ENCODE measurements around the gene SLC2A3. TPM values are rescaled to one million over a fixed set of nuclear protein-coding genes. Genes with fewer than 3 reads are reported as not detected.
"Not testable (repeated sequence)": the region's sequence is repeated elsewhere in the genome, so short reads cannot be mapped to it uniquely, and the experiment has no call there.

The SLC2A3 gene
- total RNA-seq, 4 donors from 2014 or later: 11.5 to 46.6 (median 12.8) TPM

DNA sequence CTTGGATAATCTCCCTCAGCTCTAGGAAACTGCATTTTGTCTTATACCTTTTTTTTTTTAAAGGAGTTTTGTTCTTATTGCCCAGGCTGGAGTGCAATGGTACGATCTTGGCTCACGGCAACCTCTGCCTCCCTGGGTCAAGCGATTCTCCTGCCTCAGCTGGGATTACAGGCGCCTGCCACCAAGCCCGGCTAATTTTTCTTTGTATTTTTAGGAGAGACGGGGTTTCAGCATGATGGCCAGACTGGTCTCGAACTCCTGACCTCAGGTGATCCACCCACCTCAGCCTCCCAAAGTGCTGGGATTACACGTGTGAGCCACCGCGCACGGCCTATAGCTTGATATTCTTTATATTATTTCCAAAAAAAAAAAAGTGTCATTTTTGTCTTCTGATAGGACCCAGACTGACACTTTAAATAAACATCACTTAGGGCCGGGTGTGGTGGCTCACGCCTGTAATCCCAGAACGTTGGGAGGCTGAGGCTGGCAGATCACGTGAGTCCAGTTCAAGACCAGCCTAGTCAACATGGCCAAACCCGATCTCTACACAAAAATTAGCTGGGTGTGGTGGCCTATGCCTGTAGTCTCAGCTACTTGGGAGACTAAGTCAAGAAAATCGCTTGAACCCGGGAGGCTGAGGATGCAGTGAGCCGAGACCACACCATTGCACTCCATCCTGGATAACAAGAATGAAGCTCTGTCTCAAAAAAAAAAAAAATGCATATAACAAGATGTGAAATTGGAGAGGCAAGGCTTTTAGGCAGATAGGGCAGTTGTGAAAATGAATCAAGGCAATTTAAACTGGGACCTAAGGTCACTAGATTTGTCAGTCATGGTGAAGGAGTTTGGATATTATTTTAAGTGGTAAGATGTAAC is 18.4 kb downstream of the SLC2A3 start:
- Histone ChIP-seq H3K36me3 (peaks cover 0 to 47% of the 10 kb centered on the region in 2 donors), H3K27ac (no peak overlapping the region), H3K27me3 (peaks cover 6% of the 10 kb centered on the region), H3K4me1 (peaks cover 0 to 5% (median 0%) of the 10 kb centered on the region in 3 donors), H3K4me3 (no peak overlapping the region), H3K9me3 (no peaks in the 10 kb centered on the region)
- ATAC-seq: no peak
- no peak for TF ChIP-seq CTCF (IDR thresholded peaks at IDR 0.05)
- no peak for TF ChIP-seq POLR2AphosphoS5 (IDR thresholded peaks at IDR 0.05)
- TF ChIP-seq EP300 (IDR thresholded peaks at IDR 0.05): no peak
- TF ChIP-seq POLR2A (IDR thresholded peaks at IDR 0.05): no peak
- WGBS, 2 donors (ENCODE audit: low coverage in 1 of 2): 93 to 100% methylated on average over 1 to 13 of the region's 19 CpGs

DNA sequence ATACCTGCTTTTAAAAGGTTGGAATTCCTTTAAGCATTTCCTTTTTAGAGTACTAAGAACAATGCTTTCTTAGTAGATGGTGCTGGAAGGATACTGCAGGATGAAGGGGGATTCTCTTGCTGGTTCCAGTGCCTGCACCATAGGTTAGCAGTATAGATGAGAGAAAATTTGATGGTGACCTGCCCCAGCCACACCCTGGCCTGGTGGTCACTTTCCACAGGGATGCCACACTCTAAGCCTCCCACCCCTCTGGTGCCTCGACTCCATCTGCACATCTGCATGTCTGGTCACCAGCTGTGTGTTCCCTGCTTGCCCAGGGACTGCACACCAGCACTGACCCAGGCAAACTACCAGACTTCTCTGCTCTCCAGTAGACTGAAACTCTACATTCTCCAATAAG is 19.1 kb downstream of the SLC2A3 start:
- Histone ChIP-seq H3K27ac (no peak overlapping the region), H3K4me3 (no peak overlapping the region), H3K36me3 (peaks cover 0 to 40% of the 10 kb centered on the region in 2 donors), H3K9me3 (no peaks in the 10 kb centered on the region), H3K4me1 (peaks cover 0 to 5% (median 0%) of the 10 kb centered on the region in 3 donors), H3K27me3 (peaks cover 6% of the 10 kb centered on the region)
- WGBS, 2 donors (ENCODE audit: low coverage in 1 of 2): 44 to 67% methylated on average over 1 of the region's 1 CpG
- no peak for TF ChIP-seq CTCF (IDR thresholded peaks at IDR 0.05)
- no peak for TF ChIP-seq POLR2AphosphoS5 (IDR thresholded peaks at IDR 0.05)
- no peak for TF ChIP-seq EP300 (IDR thresholded peaks at IDR 0.05)
- TF ChIP-seq POLR2A (IDR thresholded peaks at IDR 0.05): no peak
- no peak for ATAC-seq

DNA sequence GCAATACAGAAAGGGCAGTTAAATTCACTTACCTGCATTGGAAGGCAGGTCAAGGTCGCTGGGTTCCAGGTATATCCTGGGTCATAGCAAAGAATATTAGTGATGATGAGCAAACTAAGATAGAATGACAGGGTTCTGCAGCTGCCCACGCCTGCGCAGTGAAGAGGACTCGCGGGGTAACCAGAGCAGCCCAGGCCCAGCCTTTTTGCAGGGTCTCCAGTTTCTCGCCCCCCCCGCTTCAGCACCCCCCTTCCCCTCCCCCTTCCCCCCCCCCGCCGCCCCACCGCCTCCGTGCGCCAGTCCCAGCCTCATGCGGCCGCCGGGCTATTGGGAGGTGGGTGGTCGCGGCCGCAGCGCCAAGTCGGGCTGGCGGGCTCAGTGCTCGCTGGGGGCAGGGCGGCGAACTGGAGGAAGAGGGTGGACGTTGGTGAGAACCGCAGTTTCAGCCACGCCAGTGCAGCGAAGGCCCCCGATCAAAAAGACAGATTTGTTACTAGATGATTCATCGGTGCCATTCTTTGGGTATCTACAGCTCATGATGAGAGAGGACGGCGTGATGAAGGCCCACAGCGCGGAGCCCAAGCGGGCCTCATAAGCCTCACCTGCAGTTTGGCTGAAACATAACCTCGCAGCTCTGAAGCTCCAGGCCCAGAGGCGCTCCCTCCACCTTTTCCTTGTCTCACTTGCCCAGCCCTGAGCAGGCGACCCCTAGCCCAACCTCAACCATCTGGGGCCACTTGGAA is 20.2 kb downstream of the SLC2A3 start:
- TF ChIP-seq POLR2A (IDR thresholded peaks at IDR 0.05) (no peak), POLR2AphosphoS5 (IDR thresholded peaks at IDR 0.05) (no peak), EP300 (IDR thresholded peaks at IDR 0.05) (no peak), CTCF (IDR thresholded peaks at IDR 0.05) (no peak)
- no peaks in the 10 kb centered on the region for H3K9me3 ChIP-seq
- ATAC-seq: no peak
- H3K27ac ChIP-seq: no peak overlapping the region
- WGBS, 2 donors (ENCODE audit: low coverage in 1 of 2): 20 to 44% methylated on average over 1 to 9 of the region's 38 CpGs
- peaks cover 0 to 5% (median 0%) of the 10 kb centered on the region in 3 donors for H3K4me1 ChIP-seq
- H3K27me3 ChIP-seq: peaks cover 6% of the 10 kb centered on the region
- H3K4me3 ChIP-seq: peak overlapping the region in 1 of 2 donors; percentile 29
- H3K36me3 ChIP-seq: peaks cover 0 to 29% of the 10 kb centered on the region in 2 donors

GRCh38 chr12:7910106-7910505 is 25.9 kb downstream of the SLC2A3 start:
- 79 to 82% methylated on average over 5 of the region's 7 CpGs for WGBS, 2 donors (ENCODE audit: low coverage in 1 of 2)
- H3K9me3 ChIP-seq, H3K27ac ChIP-seq, H3K27me3 ChIP-seq, H3K36me3 ChIP-seq, H3K4me3 ChIP-seq, ATAC-seq, H3K4me1 ChIP-seq: not testable (repeated sequence)

DNA sequence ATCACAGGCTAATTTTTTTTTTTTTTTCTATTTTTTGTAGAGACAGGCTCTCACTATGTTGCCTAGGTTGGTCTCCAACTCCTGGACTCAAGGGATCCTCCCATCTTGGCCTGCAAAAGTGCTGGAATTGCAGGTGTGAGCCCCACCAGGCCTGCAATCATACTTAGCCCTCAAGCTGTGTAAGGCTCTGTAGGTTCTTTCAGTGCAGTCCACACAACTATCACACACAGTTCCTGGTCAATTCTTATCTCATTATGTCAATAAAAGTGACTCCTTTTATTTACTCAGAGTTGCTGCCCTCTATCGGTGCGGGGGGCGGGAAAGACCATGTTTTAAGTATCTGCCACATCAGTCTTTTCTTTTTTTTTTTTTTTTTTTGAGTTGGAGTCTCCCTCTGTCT is 29.0 kb downstream of the SLC2A3 start:
- Histone ChIP-seq H3K4me3 (no peak overlapping the region), H3K27ac (no peak overlapping the region), H3K27me3 (no peaks in the 10 kb centered on the region), H3K4me1 (peaks cover 0 to 8% (median 0%) of the 10 kb centered on the region in 3 donors), H3K9me3 (no peaks in the 10 kb centered on the region), H3K36me3 (no peaks in the 10 kb centered on the region)
- 36 to 38% methylated on average over 3 of the region's 3 CpGs for WGBS, 2 donors (ENCODE audit: low coverage in 1 of 2)
- TF ChIP-seq CTCF (IDR thresholded peaks at IDR 0.05) (no peak), POLR2AphosphoS5 (IDR thresholded peaks at IDR 0.05) (no peak), EP300 (IDR thresholded peaks at IDR 0.05) (no peak), POLR2A (IDR thresholded peaks at IDR 0.05) (no peak)
- ATAC-seq: no peak

DNA sequence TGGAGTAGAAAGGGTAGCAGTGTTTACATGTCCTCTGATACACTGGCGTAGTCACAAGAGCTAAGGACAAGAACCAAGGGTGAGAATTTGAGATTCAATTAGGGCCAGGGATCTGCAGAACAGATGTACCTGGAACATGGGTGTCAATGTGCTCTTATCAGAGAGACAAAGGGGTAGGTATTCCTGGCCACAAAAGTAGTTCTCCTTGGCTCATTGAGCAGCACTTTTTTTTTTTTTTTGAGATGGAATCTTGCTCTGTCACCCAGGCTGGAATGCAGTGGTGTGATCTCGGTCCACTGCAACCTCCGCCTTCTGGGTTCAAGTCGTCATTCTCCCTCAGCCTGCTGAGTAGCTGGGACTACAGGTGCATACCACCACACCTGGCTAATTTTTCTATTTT is 29.7 kb downstream of the SLC2A3 start:
- not testable (repeated sequence) for H3K4me1 ChIP-seq, ATAC-seq, H3K36me3 ChIP-seq, H3K9me3 ChIP-seq, H3K4me3 ChIP-seq, H3K27me3 ChIP-seq, H3K27ac ChIP-seq
- WGBS, 2 donors (ENCODE audit: low coverage in 1 of 2): 96% methylated on average over 3 to 4 of the region's 4 CpGs

- H3K27ac ChIP-seq, H3K4me1 ChIP-seq, H3K27me3 ChIP-seq, H3K9me3 ChIP-seq, H3K4me3 ChIP-seq, ATAC-seq, H3K36me3 ChIP-seq: not testable (repeated sequence)
- WGBS, 2 donors (ENCODE audit: low coverage in 1 of 2): 31 to 34% methylated on average over 2 to 4 of the region's 5 CpGs
These were observed 30.3 kb downstream of the SLC2A3 start for GRCh38 chr12:7905600-7906125.

Measured in gastroesophageal sphincter (tissue), 4 donors.